HEK293 (cell line): ENCODE results near the gene STK39.

Source experiments
- CTCF ChIA-PET: fragments of 350-600 bp; formaldehyde crosslinking; extraction: SDS; loops from one replicate; lab custom pipeline; 2021; ENCODE audit warnings: antibody characterized with exemption; lab: Yijun Ruan, JAX
- POLR2A ChIA-PET: fragments of 300-600 bp; formaldehyde crosslinking; extraction: SDS; loops from one replicate; lab custom pipeline; 2020; ENCODE audit warnings: antibody characterized with exemption, inconsistent platforms; lab: Yijun Ruan, JAX
- H3K27ac ChIP-seq: fragments of 200-500 bp; sonication (Bioruptor generic); 2 replicates; pipeline ENCODE4 v1.5.1; 2014; ENCODE audit warnings: low read depth, low read length, control low read depth, inconsistent platforms; ENCODE audit errors: extremely low read depth
- H3K36me3 ChIP-seq, 2 experiments: fragments of 200-500 bp in 1 of 2; sonication (Bioruptor generic) in 1 of 2; 1 replicate in 1 of 2; 2 replicates in 1 of 2; pipeline ENCODE4 v1.5.1; 2014 to 2017; ENCODE audit warnings: inconsistent platforms in 2 of 2, low read length in 2 of 2; ENCODE audit not compliant: control insufficient read depth in 2 of 2, insufficient read depth in 1 of 2
- H3K4me1 ChIP-seq: fragments of 200-500 bp; sonication (Bioruptor generic); 2 replicates; pipeline ENCODE4 v1.5.1; 2014; ENCODE audit warnings: mild to moderate bottlenecking, low read length, inconsistent platforms; ENCODE audit not compliant: control insufficient read depth, insufficient read depth
- H3K4me3 ChIP-seq: 2 replicates; pipeline ENCODE4 v1.5.1; 2011; ENCODE audit warnings: low read depth, mild to moderate bottlenecking, control low read depth, low read length, moderate library complexity
- H3K9me3 ChIP-seq: fragments of 200-500 bp; sonication (Bioruptor generic); 2 replicates; pipeline ENCODE4 v1.5.1; 2014; ENCODE audit warnings: low read depth, low read length, inconsistent platforms; ENCODE audit not compliant: control insufficient read depth, insufficient read depth
- ELK4 ChIP-seq: IDR thresholded peaks from 2 replicates; pipeline ENCODE4 v1.6.1; 2011; ENCODE audit warnings: mild to moderate bottlenecking, low read depth, low read length, borderline replicate concordance
- MYNN ChIP-seq: fragments of 450-650 bp; formaldehyde crosslinking; IDR thresholded peaks from 2 replicates; pipeline ENCODE4 v1.5.1; 2016; ENCODE audit warnings: missing biosample characterization, missing genetic modification characterization, borderline replicate concordance
- SP7 ChIP-seq: fragments of 450-650 bp; formaldehyde crosslinking; IDR thresholded peaks from 2 replicates; pipeline ENCODE4 v1.5.1; 2016; ENCODE audit warnings: missing biosample characterization, missing genetic modification characterization
- TRIM28 ChIP-seq: IDR thresholded peaks from 2 replicates; pipeline ENCODE4 v1.6.1; 2011; ENCODE audit warnings: low read length, control low read depth, borderline replicate concordance
- ZNF157 ChIP-seq: fragments of 450-650 bp; formaldehyde crosslinking; IDR thresholded peaks from 2 replicates; pipeline ENCODE4 v1.5.1; 2016; ENCODE audit warnings: missing biosample characterization, missing genetic modification characterization
- ZNF214 ChIP-seq: fragments of 450-650 bp; formaldehyde crosslinking; IDR thresholded peaks from 2 replicates; pipeline ENCODE4 v1.5.1; 2017; ENCODE audit warnings: missing biosample characterization, mild to moderate bottlenecking, missing genetic modification characterization, borderline replicate concordance
- ZNF292 ChIP-seq: fragments of 450-650 bp; formaldehyde crosslinking; IDR thresholded peaks from 2 replicates; pipeline ENCODE4 v1.5.1; 2016; ENCODE audit warnings: low read depth, missing biosample characterization, missing genetic modification characterization, borderline replicate concordance
- ZNF501 ChIP-seq: fragments of 450-650 bp; formaldehyde crosslinking; IDR thresholded peaks from 2 replicates; pipeline ENCODE4 v1.5.1; 2016; ENCODE audit warnings: missing biosample characterization, missing genetic modification characterization
- ZNF530 ChIP-seq: fragments of 450-650 bp; formaldehyde crosslinking; IDR thresholded peaks from 2 replicates; pipeline ENCODE4 v1.5.1; 2016; ENCODE audit warnings: low read depth, missing biosample characterization, missing genetic modification characterization
- ZNF629 ChIP-seq: fragments of 450-650 bp; formaldehyde crosslinking; IDR thresholded peaks from 2 replicates; pipeline ENCODE4 v1.5.1; 2017; ENCODE audit warnings: missing biosample characterization, missing genetic modification characterization
- ZNF677 ChIP-seq: fragments of 450-650 bp; IDR thresholded peaks from 2 replicates; pipeline ENCODE4 v1.5.0; 2018; ENCODE audit warnings: missing biosample characterization, mild to moderate bottlenecking, missing genetic modification characterization, moderate library complexity
- TF ChIP-seq, protein P1 (sequence below): fragments of 450-650 bp; formaldehyde crosslinking; IDR thresholded peaks from 2 replicates; pipeline ENCODE4 v1.5.1; 2016; ENCODE audit warnings: missing biosample characterization, missing genetic modification characterization
- TF ChIP-seq, protein P2 (sequence below): fragments of 450-650 bp; formaldehyde crosslinking; IDR thresholded peaks from 2 replicates; pipeline ENCODE4 v1.5.1; 2016; ENCODE audit warnings: missing biosample characterization, missing genetic modification characterization
- TF ChIP-seq, protein P3 (sequence below): fragments of 450-650 bp; formaldehyde crosslinking; IDR thresholded peaks from 2 replicates; pipeline ENCODE4 v1.5.1; 2017; ENCODE audit warnings: missing biosample characterization, missing genetic modification characterization
- TF ChIP-seq, protein P4 (sequence below): fragments of 450-650 bp; formaldehyde crosslinking; IDR thresholded peaks from 2 replicates; pipeline ENCODE4 v1.5.1; 2016; ENCODE audit warnings: missing biosample characterization, missing genetic modification characterization

STK39 gene

DNA sequence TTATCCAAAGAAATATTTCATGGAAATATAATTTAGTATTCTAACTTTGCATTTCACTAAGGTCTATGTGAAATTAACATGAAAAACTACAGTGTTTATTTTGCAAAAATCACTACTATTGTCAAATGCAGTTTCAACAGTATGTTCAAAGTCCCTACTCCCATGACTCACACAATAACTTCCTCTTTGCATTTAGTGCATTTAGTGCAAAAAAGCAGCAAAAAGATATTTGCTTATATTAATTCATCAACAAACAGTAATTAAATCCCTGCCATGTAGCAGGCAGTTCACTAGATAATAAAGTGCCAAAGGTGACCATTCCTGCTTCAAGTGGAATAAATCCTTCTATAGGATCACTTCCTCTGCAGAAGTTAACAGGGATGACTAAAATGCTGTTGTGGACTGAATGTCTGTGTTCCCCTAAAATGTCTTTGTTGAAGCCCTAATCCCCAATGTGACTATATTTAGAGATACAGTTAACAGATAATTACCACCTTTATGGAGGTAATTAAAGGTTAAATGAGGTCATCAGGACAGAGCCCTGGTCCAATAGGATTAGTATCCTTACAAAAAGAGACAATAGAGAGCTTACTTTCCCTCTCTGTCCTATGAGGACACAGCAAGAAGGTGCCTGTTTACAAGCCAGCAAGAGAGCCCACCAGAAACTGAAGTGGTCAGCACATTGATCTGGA, 61.7 kb downstream of the STK39 start:
- peaks cover 11% of the 10 kb centered on the region for H3K4me1 ChIP-seq
- H3K27ac ChIP-seq, result no peak overlapping the region
- POLR2A ChIA-PET, result no interaction called here

GRCh38 chr2:168184681-168185513, 62.5 kb downstream of the STK39 start:
- POLR2A ChIA-PET, result no interaction called here
- CTCF ChIA-PET, result interaction anchor here (0.7 kb wide), 1 partner anchor 9 kb away, joined by 3 read pairs; no protein-coding TSS in a partner anchor
- no peak overlapping the region for H3K4me3 ChIP-seq

More for the DNA sequence above, 61.7 kb downstream of the STK39 start:
- no peak overlapping the region for H3K4me3 ChIP-seq
- H3K36me3 ChIP-seq, result peaks cover 0 to 4% of the 10 kb centered on the region in 2 experiments; a peak in 1 of 3 replicates
- TF ChIP-seq ZNF157, result no peak
- peak; percentile 35; the same call in 1 of the 2 replicates for TF ChIP-seq SP7 (tag by site-specific recombination)
- TF ChIP-seq, protein P1, sequence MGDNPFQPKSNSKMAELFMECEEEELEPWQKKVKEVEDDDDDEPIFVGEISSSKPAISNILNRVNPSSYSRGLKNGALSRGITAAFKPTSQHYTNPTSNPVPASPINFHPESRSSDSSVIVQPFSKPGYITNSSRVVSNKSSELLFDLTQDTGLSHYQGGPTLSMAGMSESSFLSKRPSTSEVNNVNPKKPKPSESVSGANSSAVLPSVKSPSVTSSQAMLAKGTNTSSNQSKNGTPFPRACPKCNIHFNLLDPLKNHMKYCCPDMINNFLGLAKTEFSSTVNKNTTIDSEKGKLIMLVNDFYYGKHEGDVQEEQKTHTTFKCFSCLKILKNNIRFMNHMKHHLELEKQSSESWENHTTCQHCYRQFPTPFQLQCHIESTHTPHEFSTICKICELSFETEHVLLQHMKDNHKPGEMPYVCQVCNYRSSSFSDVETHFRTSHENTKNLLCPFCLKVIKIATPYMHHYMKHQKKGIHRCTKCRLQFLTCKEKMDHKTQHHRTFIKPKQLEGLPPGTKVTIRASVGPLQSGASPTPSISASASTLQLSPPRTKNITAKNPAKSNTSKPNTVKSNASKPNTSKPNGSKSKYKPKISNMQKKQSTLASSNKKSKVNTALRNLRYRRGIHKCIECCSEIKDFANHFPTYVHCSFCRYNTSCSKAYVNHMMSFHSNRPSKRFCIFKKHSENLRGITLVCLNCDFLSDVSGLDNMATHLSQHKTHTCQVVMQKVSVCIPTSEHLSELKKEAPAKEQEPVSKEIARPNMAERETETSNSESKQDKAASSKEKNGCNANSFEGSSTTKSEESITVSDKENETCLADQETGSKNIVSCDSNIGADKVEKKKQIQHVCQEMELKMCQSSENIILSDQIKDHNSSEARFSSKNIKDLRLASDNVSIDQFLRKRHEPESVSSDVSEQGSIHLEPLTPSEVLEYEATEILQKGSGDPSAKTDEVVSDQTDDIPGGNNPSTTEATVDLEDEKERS (tag by site-specific recombination), result no peak
- 0 out of 2 replicates have a peak, but pooled peaks have one; percentile 25 for TF ChIP-seq TRIM28
- H3K9me3 ChIP-seq, result no peaks in the 10 kb centered on the region
- CTCF ChIA-PET, result interaction anchor here (0.6 kb wide), 1 partner anchor 516 kb away, joined by 3 read pairs; no protein-coding TSS in a partner anchor

DNA sequence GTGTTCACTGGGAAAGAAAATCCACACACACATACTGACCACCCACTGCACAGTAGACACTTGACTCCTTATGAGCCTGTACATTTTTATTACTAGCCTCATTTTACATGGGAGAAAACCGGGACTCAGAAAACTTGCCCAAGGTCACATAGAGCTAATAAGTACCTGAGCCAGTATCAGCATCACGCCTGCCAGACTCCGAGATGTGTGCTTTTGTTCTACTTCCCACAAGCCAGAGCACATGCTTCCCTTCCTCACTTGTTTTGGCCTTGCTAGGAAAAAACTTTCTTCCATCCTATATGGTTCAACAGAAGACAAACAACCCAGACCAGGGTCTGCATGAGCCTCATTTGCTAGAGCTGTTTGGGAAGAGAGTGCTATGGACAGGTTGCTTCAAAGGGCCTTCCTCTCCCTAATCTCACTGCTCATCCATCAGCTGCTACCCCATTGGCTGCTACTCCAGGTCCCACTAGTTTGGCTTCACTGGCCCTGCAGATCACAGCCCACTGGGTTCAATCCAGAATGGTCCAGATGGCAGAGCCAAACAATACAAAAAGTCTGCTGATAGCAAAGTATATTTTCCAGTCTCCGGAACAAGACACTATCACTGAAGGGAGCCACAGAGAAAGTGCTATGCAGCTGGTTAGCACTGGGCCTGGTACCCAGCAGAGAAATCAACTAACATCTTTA, 63.9 kb downstream of the STK39 start:
- ChIA-PET POLR2A (no interaction called here), CTCF (no interaction called here)
- H3K4me1 ChIP-seq, result peaks cover 11% of the 10 kb centered on the region
- no peaks in the 10 kb centered on the region for H3K9me3 ChIP-seq
- no peak overlapping the region for H3K27ac ChIP-seq
- H3K4me3 ChIP-seq, result no peak overlapping the region
- peaks cover 0 to 9% of the 10 kb centered on the region in 2 experiments; a peak in 1 of 3 replicates for H3K36me3 ChIP-seq
- TF ChIP-seq ZNF629 (tag by site-specific recombination), result no peak
- no peak for TF ChIP-seq ZNF214 (tag by site-specific recombination)
- no peak for TF ChIP-seq ZNF292 (tag by site-specific recombination)
- no peak for TF ChIP-seq MYNN (tag by site-specific recombination)
- TF ChIP-seq, protein P2, sequence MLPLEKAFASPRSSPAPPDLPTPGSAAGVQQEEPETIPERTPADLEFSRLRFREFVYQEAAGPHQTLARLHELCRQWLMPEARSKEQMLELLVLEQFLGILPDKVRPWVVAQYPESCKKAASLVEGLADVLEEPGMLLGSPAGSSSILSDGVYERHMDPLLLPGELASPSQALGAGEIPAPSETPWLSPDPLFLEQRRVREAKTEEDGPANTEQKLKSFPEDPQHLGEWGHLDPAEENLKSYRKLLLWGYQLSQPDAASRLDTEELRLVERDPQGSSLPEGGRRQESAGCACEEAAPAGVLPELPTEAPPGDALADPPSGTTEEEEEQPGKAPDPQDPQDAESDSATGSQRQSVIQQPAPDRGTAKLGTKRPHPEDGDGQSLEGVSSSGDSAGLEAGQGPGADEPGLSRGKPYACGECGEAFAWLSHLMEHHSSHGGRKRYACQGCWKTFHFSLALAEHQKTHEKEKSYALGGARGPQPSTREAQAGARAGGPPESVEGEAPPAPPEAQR, result no peak
- no peak for TF ChIP-seq ELK4
- TF ChIP-seq ZNF677 (tag by site-specific recombination), result no peak
- TF ChIP-seq ZNF530 (tag by site-specific recombination), result no peak
- no peak for TF ChIP-seq ZNF501 (tag by site-specific recombination)

More at GRCh38 chr2:168184681-168185513, 62.5 kb downstream of the STK39 start:
- TF ChIP-seq ZNF530 (tag by site-specific recombination), result no peak
- TF ChIP-seq, protein P3, sequence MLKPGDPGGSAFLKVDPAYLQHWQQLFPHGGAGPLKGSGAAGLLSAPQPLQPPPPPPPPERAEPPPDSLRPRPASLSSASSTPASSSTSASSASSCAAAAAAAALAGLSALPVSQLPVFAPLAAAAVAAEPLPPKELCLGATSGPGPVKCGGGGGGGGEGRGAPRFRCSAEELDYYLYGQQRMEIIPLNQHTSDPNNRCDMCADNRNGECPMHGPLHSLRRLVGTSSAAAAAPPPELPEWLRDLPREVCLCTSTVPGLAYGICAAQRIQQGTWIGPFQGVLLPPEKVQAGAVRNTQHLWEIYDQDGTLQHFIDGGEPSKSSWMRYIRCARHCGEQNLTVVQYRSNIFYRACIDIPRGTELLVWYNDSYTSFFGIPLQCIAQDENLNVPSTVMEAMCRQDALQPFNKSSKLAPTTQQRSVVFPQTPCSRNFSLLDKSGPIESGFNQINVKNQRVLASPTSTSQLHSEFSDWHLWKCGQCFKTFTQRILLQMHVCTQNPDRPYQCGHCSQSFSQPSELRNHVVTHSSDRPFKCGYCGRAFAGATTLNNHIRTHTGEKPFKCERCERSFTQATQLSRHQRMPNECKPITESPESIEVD (tag by site-specific recombination), result peak; percentile 54
- TF ChIP-seq, protein P4, sequence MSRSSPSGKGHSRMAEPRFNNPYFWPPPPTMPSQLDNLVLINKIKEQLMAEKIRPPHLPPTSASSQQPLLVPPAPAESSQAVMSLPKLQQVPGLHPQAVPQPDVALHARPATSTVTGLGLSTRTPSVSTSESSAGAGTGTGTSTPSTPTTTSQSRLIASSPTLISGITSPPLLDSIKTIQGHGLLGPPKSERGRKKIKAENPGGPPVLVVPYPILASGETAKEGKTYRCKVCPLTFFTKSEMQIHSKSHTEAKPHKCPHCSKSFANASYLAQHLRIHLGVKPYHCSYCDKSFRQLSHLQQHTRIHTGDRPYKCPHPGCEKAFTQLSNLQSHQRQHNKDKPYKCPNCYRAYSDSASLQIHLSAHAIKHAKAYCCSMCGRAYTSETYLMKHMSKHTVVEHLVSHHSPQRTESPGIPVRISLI, result no peak
- peaks cover 0 to 4% of the 10 kb centered on the region in 2 experiments; a peak in 1 of 3 replicates for H3K36me3 ChIP-seq
- H3K4me1 ChIP-seq, result peaks cover 11% of the 10 kb centered on the region
- H3K27ac ChIP-seq, result no peak overlapping the region
- no peaks in the 10 kb centered on the region for H3K9me3 ChIP-seq
